ENCODE measurements around the gene TP53I13.

The TP53I13 gene

DNA sequence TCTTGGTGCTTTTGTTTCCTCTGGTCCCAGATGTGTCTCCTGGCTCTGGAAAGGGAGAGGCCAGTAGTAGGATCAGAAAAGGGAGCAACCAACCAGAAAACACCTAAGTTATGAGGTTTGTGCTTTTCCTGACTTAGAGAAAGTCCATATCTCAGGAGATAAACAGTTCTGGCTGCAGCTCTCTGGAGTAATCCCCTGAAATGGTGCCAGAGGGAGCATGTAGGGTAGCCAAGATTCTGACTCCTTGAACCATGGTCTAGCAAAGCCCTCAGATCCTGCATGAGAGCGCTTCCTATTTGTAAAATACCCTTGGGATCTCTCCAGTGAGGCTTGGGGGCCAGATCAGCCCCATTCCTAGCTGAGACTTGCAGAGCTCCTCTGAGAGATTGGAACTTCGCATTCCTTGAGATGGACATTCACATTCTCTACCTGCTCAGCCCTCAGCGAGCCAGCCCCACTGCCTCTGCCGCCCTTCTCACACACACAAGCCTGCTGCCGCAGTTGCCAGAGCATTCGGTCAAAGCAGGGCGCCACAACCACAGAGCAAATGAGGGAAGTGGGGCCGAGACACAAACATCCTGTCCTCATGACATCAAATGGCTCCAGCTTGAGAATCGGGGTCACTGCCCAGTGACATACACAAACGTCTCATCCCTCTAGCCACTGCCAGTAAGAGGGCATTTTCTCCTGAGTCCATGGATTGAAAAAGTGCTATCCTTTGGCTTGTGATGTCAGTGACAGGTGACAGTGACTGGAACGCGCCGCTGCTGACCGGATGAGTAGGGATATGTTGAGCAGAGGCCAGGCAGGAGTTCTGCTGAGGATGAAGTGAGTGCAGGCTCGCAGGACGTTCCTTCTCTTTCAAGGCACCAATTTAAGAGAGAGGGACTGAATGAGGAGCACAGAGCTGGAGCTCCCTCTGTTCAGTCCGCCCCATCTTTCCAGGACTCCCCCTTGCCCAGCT lies 6.7 kb upstream of the TP53I13 start:
- H3K27ac ChIP-seq: no peak overlapping the region
- no peak for TF ChIP-seq CTCF (conservative IDR thresholded peaks at IDR 0.05)
- no peak for TF ChIP-seq ZFX (IDR thresholded peaks at IDR 0.05)

GRCh38 chr17:29562615-29563014 lies 5.9 kb upstream of the TP53I13 start:
- H3K27ac ChIP-seq: no peak overlapping the region

GRCh38 chr17:29563816-29564215 lies 4.7 kb upstream of the TP53I13 start:
- no peak for TF ChIP-seq CTCF (conservative IDR thresholded peaks at IDR 0.05)
- no peak for TF ChIP-seq ZFX (IDR thresholded peaks at IDR 0.05)
- H3K27ac ChIP-seq: no peak overlapping the region

More at GRCh38 chr17:29562615-29563014, 5.9 kb upstream of the TP53I13 start:
- TF ChIP-seq ZFX (IDR thresholded peaks at IDR 0.05) (no peak), CTCF (conservative IDR thresholded peaks at IDR 0.05) (no peak)

GRCh38 chr17:29565643-29566472 lies 2.6 kb upstream of the TP53I13 start:
- no peak overlapping the region; the same call in 1 of the 2 replicates for H3K27ac ChIP-seq
- TF ChIP-seq CTCF (conservative IDR thresholded peaks at IDR 0.05): no peak; the same call in 1 of the 2 replicates
- no peak for TF ChIP-seq ZFX (IDR thresholded peaks at IDR 0.05)

- TF ChIP-seq CTCF (conservative IDR thresholded peaks at IDR 0.05): no peak; the same call in 1 of the 2 replicates
- 0 out of 2 replicates have a peak, but pooled peaks have one; percentile 39 for TF ChIP-seq ZFX (IDR thresholded peaks at IDR 0.05)
- H3K27ac ChIP-seq: peak within 1 kb of the TSS; percentile 73
These were observed 1.8 kb upstream of the TP53I13 start, which contains the start of gene ABHD15 for GRCh38 chr17:29566473-29567303. TSS of gene ABHD15 (minus strand) at chr17:29567037. CDS start at chr17:29566966, 71 bp downstream.

DNA sequence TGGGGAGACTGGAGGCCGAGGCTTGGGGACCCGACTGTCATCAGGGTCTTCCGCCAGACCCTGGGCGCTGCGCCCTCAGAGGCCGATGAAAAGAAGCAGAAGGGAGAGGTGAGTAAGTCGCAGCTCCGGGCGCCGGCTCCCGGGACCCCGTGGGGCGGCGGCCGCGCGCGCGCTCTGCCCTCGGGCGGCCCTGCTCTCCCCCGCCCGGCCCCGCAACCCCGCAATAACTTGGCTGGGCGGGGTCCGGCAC lies 1.3 kb upstream of the TP53I13 start:
- H3K27ac ChIP-seq: peak overlapping the region; percentile 73
- TF ChIP-seq ZFX (IDR thresholded peaks at IDR 0.05) (no peak), CTCF (conservative IDR thresholded peaks at IDR 0.05) (no peak)

Data from C4-2B (cell line).